Measurements from ENCODE around the gene NTM.

- TF ChIP-seq, protein P1, sequence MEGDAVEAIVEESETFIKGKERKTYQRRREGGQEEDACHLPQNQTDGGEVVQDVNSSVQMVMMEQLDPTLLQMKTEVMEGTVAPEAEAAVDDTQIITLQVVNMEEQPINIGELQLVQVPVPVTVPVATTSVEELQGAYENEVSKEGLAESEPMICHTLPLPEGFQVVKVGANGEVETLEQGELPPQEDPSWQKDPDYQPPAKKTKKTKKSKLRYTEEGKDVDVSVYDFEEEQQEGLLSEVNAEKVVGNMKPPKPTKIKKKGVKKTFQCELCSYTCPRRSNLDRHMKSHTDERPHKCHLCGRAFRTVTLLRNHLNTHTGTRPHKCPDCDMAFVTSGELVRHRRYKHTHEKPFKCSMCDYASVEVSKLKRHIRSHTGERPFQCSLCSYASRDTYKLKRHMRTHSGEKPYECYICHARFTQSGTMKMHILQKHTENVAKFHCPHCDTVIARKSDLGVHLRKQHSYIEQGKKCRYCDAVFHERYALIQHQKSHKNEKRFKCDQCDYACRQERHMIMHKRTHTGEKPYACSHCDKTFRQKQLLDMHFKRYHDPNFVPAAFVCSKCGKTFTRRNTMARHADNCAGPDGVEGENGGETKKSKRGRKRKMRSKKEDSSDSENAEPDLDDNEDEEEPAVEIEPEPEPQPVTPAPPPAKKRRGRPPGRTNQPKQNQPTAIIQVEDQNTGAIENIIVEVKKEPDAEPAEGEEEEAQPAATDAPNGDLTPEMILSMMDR (conservative IDR thresholded peaks at IDR 0.05): no peak
- TF ChIP-seq ZFX (IDR thresholded peaks at IDR 0.05): no peak
Measured at GRCh38 chr11:131744847-131745246, 374.4 kb downstream of the NTM start.

Measured in C4-2B (cell line).